ENCODE results near the gene NHLRC4. TPM values are rescaled to one million over a fixed set of nuclear protein-coding genes. Genes with fewer than 3 reads are reported as not detected.

Gene NHLRC4, protein sequence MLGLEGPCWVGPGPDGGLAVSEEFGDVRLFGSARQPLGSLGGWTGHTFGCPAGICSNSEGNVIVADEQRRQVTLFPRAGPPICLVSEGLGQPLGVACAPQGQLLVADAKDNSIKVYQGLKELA
- total RNA-seq: 1 to 10 TPM in 1 of 4 donors, under 1 TPM in 3; 0.49 to 1.0 (median 0.57) TPM

GRCh38 chr16:566475-567372 lies at the start of gene NHLRC4:
NHLRC4 (plus strand) TSS chr16:567005; CDS start chr16:568048, 1,043 bp downstream.
- H3K4me3 ChIP-seq (ENCODE audit: low read depth, poor library complexity, severe bottlenecking): no peak within 1 kb of the TSS
- no peak for TF ChIP-seq CTCF (IDR thresholded peaks at IDR 0.05)
- no peak for TF ChIP-seq POLR2A (IDR thresholded peaks at IDR 0.05)
- intact Hi-C loops (cut with DNase I; ENCODE audit: low total_unique reads): no loop called here
- DNase-seq (ENCODE audit: low spot score in 2 of 2): peak; percentile 62 to 93
- 37 to 49% methylated on average over 17 to 26 of the region's 26 CpGs for WGBS, 2 donors

DNA sequence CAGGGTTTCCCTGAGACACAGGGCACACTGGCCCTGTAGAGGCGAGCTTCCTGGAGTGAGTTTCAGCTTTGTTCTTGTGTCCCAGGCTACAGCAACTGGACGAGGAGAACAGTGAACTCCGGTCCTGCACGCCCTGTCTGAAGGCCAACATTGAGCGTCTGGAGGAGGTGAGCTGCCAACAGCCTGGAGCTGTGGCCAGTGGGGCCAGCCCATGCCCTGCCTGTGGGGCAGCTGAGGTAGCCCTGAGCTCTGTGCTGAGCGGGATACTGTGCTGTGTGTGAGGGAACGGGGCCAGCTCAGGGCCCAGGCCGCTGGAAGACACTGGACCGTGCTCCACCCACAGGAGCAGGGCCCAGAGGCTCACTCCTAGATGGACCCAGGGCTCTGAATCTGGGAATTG lies 47.9 kb upstream of the NHLRC4 start:
- TF ChIP-seq CTCF (IDR thresholded peaks at IDR 0.05) (no peak), POLR2A (IDR thresholded peaks at IDR 0.05) (no peak)
- 80 to 81% methylated on average over 9 of the region's 9 CpGs for whole genome bisulfite sequencing, 2 donors
- intact Hi-C loops (cut with DNase I; ENCODE audit: low total_unique reads): no loop called here
- DNase-seq (ENCODE audit: low spot score in 2 of 2): no peak
- no peak overlapping the region for H3K4me3 ChIP-seq (ENCODE audit: low read depth, poor library complexity, severe bottlenecking)

DNA sequence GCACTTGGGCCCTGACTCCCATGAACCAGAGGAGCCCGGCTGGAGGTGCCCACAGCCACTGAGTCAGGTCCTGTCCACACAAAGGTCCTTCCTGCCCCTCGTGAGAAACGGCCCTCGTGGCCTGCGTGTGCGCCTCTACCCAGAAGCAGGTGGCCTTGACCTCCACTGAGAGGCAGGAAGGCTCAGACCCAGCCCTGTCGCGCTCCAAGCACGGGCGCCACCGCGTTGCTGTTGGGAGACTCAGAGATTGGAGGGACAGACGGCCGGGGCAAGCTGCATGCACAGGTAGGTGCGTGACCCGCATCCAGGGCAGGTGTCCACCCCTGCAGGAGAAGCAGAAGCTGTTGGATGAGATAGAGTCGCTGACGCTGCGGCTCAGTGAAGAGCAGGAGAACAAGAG lies 47.4 kb upstream of the NHLRC4 start:
- H3K4me3 ChIP-seq (ENCODE audit: low read depth, poor library complexity, severe bottlenecking): no peak overlapping the region
- TF ChIP-seq CTCF (IDR thresholded peaks at IDR 0.05): no peak
- TF ChIP-seq POLR2A (IDR thresholded peaks at IDR 0.05): no peak
- DNase-seq (ENCODE audit: low spot score in 2 of 2): no peak
- WGBS, 2 donors: 94% methylated on average over 13 to 19 of the region's 19 CpGs
- intact Hi-C loops (cut with DNase I; ENCODE audit: low total_unique reads): no loop called here

DNA sequence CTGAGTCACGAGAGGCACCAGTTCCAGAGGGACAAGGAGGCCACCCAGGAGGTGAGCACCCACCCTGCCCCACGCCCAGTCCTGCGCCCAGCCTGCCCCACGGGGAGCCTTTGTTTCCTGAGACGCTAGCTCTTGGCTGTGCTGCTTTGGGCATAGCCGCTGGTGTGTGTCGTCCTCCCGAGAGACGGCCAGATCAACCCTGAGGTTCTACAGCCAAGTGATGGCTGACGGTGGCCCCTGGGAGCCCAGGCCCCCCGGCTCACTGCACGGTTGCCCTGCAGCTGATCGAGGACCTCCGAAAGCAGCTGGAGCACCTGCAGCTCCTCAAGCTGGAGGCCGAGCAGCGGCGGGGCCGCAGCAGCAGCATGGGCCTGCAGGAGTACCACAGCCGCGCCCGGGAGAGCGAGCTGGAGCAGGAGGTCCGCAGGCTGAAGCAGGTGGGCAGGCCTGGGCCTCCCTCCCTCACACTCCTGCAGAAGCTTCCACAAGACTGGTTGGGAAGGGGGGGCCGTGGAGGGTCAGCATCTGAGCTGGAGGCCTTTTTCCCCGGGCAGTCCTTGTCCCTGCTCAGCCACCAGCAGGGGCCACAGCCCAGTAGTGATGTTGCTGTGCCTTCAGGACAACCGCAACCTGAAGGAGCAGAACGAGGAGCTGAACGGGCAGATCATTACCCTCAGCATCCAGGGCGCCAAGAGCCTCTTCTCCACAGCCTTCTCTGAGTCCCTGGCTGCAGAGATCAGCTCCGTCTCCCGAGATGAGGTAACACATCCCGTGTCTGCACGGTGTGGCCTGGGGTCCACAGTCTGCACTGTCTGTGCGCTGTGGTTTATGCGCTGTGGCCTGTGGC lies 46.7 kb upstream of the NHLRC4 start:
- H3K4me3 ChIP-seq (ENCODE audit: low read depth, poor library complexity, severe bottlenecking): no peak overlapping the region
- 89 to 90% methylated on average over 23 to 30 of the region's 35 CpGs for WGBS, 2 donors
- DNase-seq (ENCODE audit: low spot score in 2 of 2): no peak
- intact Hi-C loops (cut with DNase I; ENCODE audit: low total_unique reads): no loop called here
- TF ChIP-seq CTCF (IDR thresholded peaks at IDR 0.05) (no peak), POLR2A (IDR thresholded peaks at IDR 0.05) (no peak)

DNA sequence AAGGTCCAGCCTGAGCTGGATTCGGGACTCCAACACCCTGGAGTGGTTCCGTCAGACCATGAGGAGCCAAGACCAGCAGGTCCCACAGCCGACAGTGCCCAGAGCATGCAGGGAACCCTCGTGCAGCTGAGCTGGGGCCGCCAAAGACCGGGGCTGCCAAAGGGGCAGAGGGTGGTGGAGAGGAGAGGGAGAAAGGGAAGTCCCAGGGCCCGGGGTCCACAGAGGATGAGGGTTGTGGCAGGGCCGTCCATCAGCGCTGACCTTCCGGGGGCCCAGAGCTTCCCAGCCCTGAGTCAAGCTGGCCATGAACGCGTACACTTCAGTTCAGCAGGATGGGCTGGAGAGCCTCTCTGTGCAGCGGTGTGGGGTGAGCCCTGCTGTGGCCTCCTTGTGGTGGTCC lies 46.0 kb upstream of the NHLRC4 start:
- no peak overlapping the region for H3K4me3 ChIP-seq (ENCODE audit: low read depth, poor library complexity, severe bottlenecking)
- 90 to 93% methylated on average over 12 to 13 of the region's 13 CpGs for WGBS, 2 donors
- no peak for TF ChIP-seq POLR2A (IDR thresholded peaks at IDR 0.05)
- intact Hi-C loops (cut with DNase I; ENCODE audit: low total_unique reads): no loop called here
- no peak for DNase-seq (ENCODE audit: low spot score in 2 of 2)

Measured in lower leg skin (tissue), 4 donors.